ENCODE measurements around the gene SORCS3. TPM values are rescaled to one million over a fixed set of nuclear protein-coding genes. Genes with fewer than 3 reads are reported as not detected.

The SORCS3 gene
- total and polyA plus RNA-seq, 2 of the 4 experiments (the other 2 are of a cell fraction): not detected

GRCh38 chr10:104980368-104980767 is 339.3 kb downstream of the SORCS3 start:
- Histone ChIP-seq H4K8ac (ENCODE audit: low read depth in 2 of 2, low read length in 2 of 2) (no peak overlapping the region), H3K27me3 (ENCODE audit: control insufficient read depth, insufficient read depth, low read length) (no peaks in the 10 kb centered on the region), H3K9ac (ENCODE audit: low read depth, low read length) (no peak overlapping the region), H2AK5ac (ENCODE audit: low read depth, low read length) (no peak overlapping the region), H2BK5ac (ENCODE audit: low read depth, low read length, poor library complexity, severe bottlenecking) (no peak overlapping the region), H2BK120ac (ENCODE audit: low read depth, low read length) (no peak overlapping the region), H2AK9ac (replicated peaks; ENCODE audit: low read depth, low read length, poor library complexity) (no peak overlapping the region), H2AFZ (replicated peaks; ENCODE audit: low read length, poor library complexity) (no peak overlapping the region), H3K18ac (ENCODE audit: low read depth, low read length) (no peak overlapping the region), H3K9me3 (ENCODE audit: control insufficient read depth, insufficient read depth, low read length) (peaks cover 9% of the 10 kb centered on the region), H4K20me1 (ENCODE audit: insufficient read depth, low read length) (no peaks in the 10 kb centered on the region), H3K4me1 (ENCODE audit: control insufficient read depth, insufficient read depth, low read length) (no peaks in the 10 kb centered on the region), H3K23ac (ENCODE audit: low read depth, low read length) (no peak overlapping the region), H3K27ac (ENCODE audit: insufficient read depth, low read length) (no peak overlapping the region), H2BK15ac (ENCODE audit: low read depth, low read length) (no peak overlapping the region), H3K36me3 (ENCODE audit: control insufficient read depth, insufficient read depth, low read length) (no peaks in the 10 kb centered on the region), H4K91ac (ENCODE audit: insufficient read depth, low read depth, low read length) (no peak overlapping the region), H3K4me3 (ENCODE audit: insufficient read depth, low read depth, low read length) (no peak overlapping the region), H3K4me2 (ENCODE audit: low read depth, low read length) (no peak overlapping the region), H3K56ac (ENCODE audit: extremely low read depth, insufficient read depth, low read length) (no peak overlapping the region), H4K5ac (ENCODE audit: low read depth, low read length) (no peak overlapping the region), H3K79me1 (ENCODE audit: low read depth in 1 of 2, low read length in 2 of 2) (no peaks in the 10 kb centered on the region), H3K4ac (ENCODE audit: low read depth, low read length) (no peak overlapping the region), H2BK20ac (ENCODE audit: low read depth, low read length) (no peak overlapping the region), H3K14ac (replicated peaks; ENCODE audit: low read depth, low read length) (no peak overlapping the region), H3K9me1 (ENCODE audit: insufficient read depth, low read length) (no peaks in the 10 kb centered on the region)
- CTCF ChIA-PET: no interaction called here
- WGBS, 2 experiments (ENCODE audit: extremely low coverage in 2 of 2, insufficient read length in 1 of 2): no CpG with 5 or more reads among the region's 2 CpGs
- ATAC-seq (ENCODE audit: low read depth) (no peak), DNase-seq (no peak)
- POLR2A ChIA-PET (ENCODE audit: unreplicated experiment): no interaction called here
- no TSS peak for BruUV-seq (replicated peaks)
- dilution Hi-C loops (cut with HindIII; ENCODE audit: low sequenced_read_pairs, unreplicated experiment): no loop called here
- in situ Hi-C loops (cut with MboI; ENCODE audit: low sequenced_read_pairs): no loop called here
- no peak for TF ChIP-seq CTCF (conservative IDR thresholded peaks at IDR 0.05; ENCODE audit: low read depth, low read length)
- TF ChIP-seq, protein P1, sequence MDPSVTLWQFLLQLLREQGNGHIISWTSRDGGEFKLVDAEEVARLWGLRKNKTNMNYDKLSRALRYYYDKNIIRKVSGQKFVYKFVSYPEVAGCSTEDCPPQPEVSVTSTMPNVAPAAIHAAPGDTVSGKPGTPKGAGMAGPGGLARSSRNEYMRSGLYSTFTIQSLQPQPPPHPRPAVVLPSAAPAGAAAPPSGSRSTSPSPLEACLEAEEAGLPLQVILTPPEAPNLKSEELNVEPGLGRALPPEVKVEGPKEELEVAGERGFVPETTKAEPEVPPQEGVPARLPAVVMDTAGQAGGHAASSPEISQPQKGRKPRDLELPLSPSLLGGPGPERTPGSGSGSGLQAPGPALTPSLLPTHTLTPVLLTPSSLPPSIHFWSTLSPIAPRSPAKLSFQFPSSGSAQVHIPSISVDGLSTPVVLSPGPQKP (IDR thresholded peaks at IDR 0.05; ENCODE audit: borderline replicate concordance, low read depth, low read length): no peak
- TF ChIP-seq, protein P2, sequence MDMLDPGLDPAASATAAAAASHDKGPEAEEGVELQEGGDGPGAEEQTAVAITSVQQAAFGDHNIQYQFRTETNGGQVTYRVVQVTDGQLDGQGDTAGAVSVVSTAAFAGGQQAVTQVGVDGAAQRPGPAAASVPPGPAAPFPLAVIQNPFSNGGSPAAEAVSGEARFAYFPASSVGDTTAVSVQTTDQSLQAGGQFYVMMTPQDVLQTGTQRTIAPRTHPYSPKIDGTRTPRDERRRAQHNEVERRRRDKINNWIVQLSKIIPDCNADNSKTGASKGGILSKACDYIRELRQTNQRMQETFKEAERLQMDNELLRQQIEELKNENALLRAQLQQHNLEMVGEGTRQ (IDR thresholded peaks at IDR 0.05; ENCODE audit: low read depth, low read length): no peak
- TF ChIP-seq MAZ (IDR thresholded peaks at IDR 0.05; ENCODE audit: borderline replicate concordance, low read depth, low read length): no peak
- no peak for TF ChIP-seq SMC3 (IDR thresholded peaks at IDR 0.05; ENCODE audit: low read depth, low read length)
- no peak for TF ChIP-seq MAFK (IDR thresholded peaks at IDR 0.05; ENCODE audit: low read depth, low read length)
- TF ChIP-seq CEBPB (IDR thresholded peaks at IDR 0.05; ENCODE audit: low read depth, low read length): no peak
- TF ChIP-seq POLR2A (IDR thresholded peaks at IDR 0.05; ENCODE audit: low read depth, low read length): no peak
- no peak for TF ChIP-seq NFE2L2 (IDR thresholded peaks at IDR 0.05; ENCODE audit: low read depth, low read length)
- TF ChIP-seq MXI1 (IDR thresholded peaks at IDR 0.05; ENCODE audit: borderline replicate concordance, low read depth, low read length): no peak
- no peak for TF ChIP-seq RFX5 (IDR thresholded peaks at IDR 0.05; ENCODE audit: low read depth, low read length)
- no peak for TF ChIP-seq FOS (IDR thresholded peaks at IDR 0.05; ENCODE audit: low read depth, low read length)
- no peak for TF ChIP-seq CHD1 (IDR thresholded peaks at IDR 0.05; ENCODE audit: low read depth, low read length)
- TF ChIP-seq RCOR1 (IDR thresholded peaks at IDR 0.05; ENCODE audit: insufficient replicate concordance, low read length): no peak
- TF ChIP-seq RAD21 (IDR thresholded peaks at IDR 0.05; ENCODE audit: low read length): no peak
- no peak for TF ChIP-seq BHLHE40 (IDR thresholded peaks at IDR 0.05; ENCODE audit: low read depth, low read length)
- intact Hi-C loops (cut with micrococcal nuclease): no loop called here

Data from IMR-90 (cell line).